ENCODE data around the gene MGLL. TPM values are rescaled to one million over a fixed set of nuclear protein-coding genes. Genes with fewer than 3 reads are reported as not detected.

The MGLL gene
- polyA plus RNA-seq, 1 donor from 2014 or later = 8.6 TPM

Other genes starting within 250 kb of the MGLL start
- gene TPRA1, start 231.8 kb downstream of the MGLL start, polyA plus RNA-seq = 23.7 TPM
- gene MCM2, start 224.1 kb downstream of the MGLL start, polyA plus RNA-seq = 26.1 TPM
- gene PODXL2, start 193.3 kb downstream of the MGLL start, polyA plus RNA-seq = 9.1 TPM
- gene ABTB1, start 149.6 kb downstream of the MGLL start, polyA plus RNA-seq = 76.5 TPM
- not detected for gene KBTBD12, start 92.7 kb upstream of the MGLL start, polyA plus RNA-seq
- gene SEC61A1, start 229.9 kb upstream of the MGLL start, polyA plus RNA-seq = 79.2 TPM